Activated naive CD4-positive, alpha-beta T cell treated with anti-CD3 and anti-CD28 coated beads, Interleukin-2, amount 50 U/mL, for 72 hours (primary cell): ENCODE results near the gene SFR1. TPM values are rescaled to one million over a fixed set of nuclear protein-coding genes. Genes with fewer than 3 reads are reported as not detected.
"Not testable (repeated sequence)": the region's sequence is repeated elsewhere in the genome, so short reads cannot be mapped to it uniquely, and the experiment has no call there.

Experiments
- ATAC-seq, 2 donors: fragments of 150-1000 bp; cut with Tn5 transposase; 2 replicates each; pipeline ENCODE4 v1.10.0; 2021; ENCODE audit warnings: mild to moderate bottlenecking in 2 of 2, moderate library complexity in 2 of 2
- DNase-seq, 2 donors: peaks; one replicate each; pipeline ENCODE4 v3.0.0; 2021 to 2022; ENCODE audit warnings: low spot score in 2 of 2
- H3K27ac Mint-ChIP-seq, 2 donors: one replicate each; pipeline ENCODE4 v1.8.0; 2022; ENCODE audit warnings: mild to moderate bottlenecking in 2 of 2, mixed read lengths in 2 of 2
- H3K36me3 Mint-ChIP-seq, 2 donors: one replicate each; pipeline ENCODE4 v1.8.0; 2022; ENCODE audit warnings: mixed read lengths in 2 of 2
- H3K9me3 Mint-ChIP-seq, 2 donors: one replicate each; pipeline ENCODE4 v1.8.0; 2022; ENCODE audit warnings: mixed read lengths in 2 of 2
- total RNA-seq, 2 donors: library from RNA; stranded (reverse); gene quantifications; one replicate each; pipeline ENCODE4 v1.2.3, GENCODE V29; 2022

Gene SFR1
- total RNA-seq, 2 donors from 2014 or later = 14.8 to 19.4 TPM

GRCh38 chr10:104130041-104130440, 8.1 kb downstream of the SFR1 start:
- no peaks in the 10 kb centered on the region for H3K9me3 Mint-ChIP-seq
- DNase-seq = no peak
- ATAC-seq = no peak
- peaks cover 0 to 6% of the 10 kb centered on the region in 2 donors for H3K36me3 Mint-ChIP-seq
- no peak overlapping the region for H3K27ac Mint-ChIP-seq

DNA sequence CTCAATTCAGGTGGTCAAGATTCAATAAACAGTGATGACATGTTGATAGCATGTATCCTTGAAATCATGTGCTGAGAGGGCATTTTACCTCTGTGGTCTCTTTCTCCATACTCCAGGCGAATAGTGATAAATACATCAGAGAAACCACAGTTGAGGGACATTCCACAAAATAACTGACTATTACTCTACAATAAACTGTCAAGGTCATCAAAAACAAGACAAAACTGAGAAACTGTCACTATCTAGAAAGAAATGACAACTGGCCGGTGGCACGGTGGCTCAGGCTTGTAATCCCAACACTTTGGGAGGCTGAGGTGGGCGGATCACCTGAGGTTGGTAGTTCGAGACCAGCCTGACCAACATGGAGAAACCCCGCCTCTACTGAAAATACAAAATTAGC, 16.2 kb downstream of the SFR1 start:
- H3K36me3 Mint-ChIP-seq = no peaks in the 10 kb centered on the region
- ATAC-seq (no peak), DNase-seq (no peak)
- H3K9me3 Mint-ChIP-seq = no peaks in the 10 kb centered on the region
- H3K27ac Mint-ChIP-seq = no peak overlapping the region

DNA sequence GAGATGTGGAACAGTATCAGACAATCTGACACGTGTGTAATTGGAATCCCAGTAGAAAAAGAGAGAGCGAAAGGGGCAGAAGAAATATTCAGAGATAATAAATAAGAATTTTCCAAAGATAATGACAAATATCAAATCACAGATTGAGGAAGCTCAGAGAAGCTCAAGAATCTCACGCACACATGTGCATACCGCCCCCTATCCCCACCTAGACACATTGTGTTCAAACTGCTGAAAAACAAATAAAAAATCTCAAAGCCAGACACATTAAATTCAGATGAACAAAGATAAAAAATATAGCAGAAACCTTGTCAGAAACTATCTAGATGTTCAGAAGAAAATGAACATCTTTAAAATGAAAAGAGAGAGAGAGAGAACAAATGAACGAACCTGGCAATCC, 17.2 kb downstream of the SFR1 start:
- Mint-ChIP-seq H3K36me3 (no peaks in the 10 kb centered on the region), H3K27ac (no peak overlapping the region), H3K9me3 (no peaks in the 10 kb centered on the region)
- DNase-seq = no peak
- no peak for ATAC-seq

GRCh38 chr10:104142081-104142480, 20.1 kb downstream of the SFR1 start:
- ATAC-seq (no peak), DNase-seq (no peak)
- H3K27ac Mint-ChIP-seq = no peak overlapping the region
- H3K9me3 Mint-ChIP-seq = no peaks in the 10 kb centered on the region
- H3K36me3 Mint-ChIP-seq = no peaks in the 10 kb centered on the region

GRCh38 chr10:104143829-104144228, 21.9 kb downstream of the SFR1 start:
- DNase-seq (no peak), ATAC-seq (no peak)
- Mint-ChIP-seq H3K9me3 (no peaks in the 10 kb centered on the region), H3K27ac (no peak overlapping the region), H3K36me3 (no peaks in the 10 kb centered on the region)

GRCh38 chr10:104144931-104145330, 23.0 kb downstream of the SFR1 start:
- Mint-ChIP-seq H3K27ac (no peak overlapping the region), H3K9me3 (peaks cover 0 to under 1% of the 10 kb centered on the region in 2 donors), H3K36me3 (no peaks in the 10 kb centered on the region)
- no peak for ATAC-seq
- DNase-seq = no peak

DNA sequence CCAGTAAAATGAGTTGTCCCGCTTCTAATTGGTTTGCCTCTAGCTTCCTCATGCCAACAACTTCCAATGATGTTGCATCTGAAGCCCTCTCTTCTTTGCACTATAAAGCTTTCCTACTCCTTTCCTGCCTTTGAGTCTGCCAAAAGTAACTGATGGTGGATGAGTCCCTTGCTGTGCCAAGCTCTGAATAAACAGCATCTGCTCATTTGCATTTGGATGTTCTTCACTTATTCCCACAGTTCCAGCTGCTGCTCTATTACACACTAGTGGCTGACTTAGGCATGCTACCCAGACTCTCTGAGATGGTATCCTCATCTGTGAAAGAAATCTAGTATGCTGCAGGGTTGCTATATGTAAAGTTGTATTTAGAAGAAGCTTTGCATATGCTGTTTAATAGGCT, 24.9 kb downstream of the SFR1 start:
- peaks cover 11 to 15% of the 10 kb centered on the region in 2 donors for H3K36me3 Mint-ChIP-seq
- ATAC-seq = no peak
- DNase-seq = no peak
- H3K9me3 Mint-ChIP-seq = peaks cover 6 to 10% of the 10 kb centered on the region in 2 donors
- H3K27ac Mint-ChIP-seq = no peak overlapping the region

DNA sequence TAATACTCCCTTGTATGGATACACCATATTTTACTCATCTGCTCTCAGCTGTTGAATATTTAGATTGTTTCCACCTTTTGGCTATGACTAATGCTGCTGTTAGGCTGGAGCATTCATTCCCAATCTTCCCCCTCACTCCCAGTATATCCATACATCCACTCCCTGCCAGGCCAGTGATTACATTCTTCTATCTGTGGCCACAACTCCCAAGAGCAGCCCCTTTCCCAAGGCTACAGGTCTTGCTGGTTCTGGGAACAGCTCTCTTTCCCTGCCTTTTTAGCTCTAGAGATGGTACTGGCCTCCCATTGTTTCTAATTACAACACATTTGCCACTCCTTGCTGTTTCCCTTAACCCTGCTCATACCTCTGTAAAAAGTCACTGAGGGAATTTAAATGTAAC, 28.2 kb downstream of the SFR1 start:
- ATAC-seq (no peak), DNase-seq (no peak)
- Mint-ChIP-seq H3K27ac (no peak overlapping the region), H3K9me3 (peaks cover 11 to 15% of the 10 kb centered on the region in 2 donors), H3K36me3 (peaks cover 21% of the 10 kb centered on the region in 2 donors)

DNA sequence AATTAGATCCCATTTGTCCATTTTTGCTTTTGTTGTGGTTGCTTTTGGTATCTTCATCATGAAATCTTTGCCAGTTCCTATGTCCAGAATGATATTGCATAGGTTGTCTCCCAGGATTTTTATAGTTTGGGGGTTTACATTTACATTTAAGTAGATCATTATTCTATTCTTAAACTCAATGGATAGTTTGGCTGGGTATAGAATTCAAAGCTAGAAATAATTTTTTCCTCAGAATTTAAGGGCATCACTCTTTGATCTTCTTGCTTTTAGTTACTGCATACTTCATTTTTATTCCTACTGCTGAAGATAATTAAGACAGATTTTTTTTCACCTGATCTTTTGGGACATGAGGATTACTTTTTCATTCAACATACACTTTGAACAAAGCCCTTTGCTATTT, 29.8 kb downstream of the SFR1 start:
- H3K27ac Mint-ChIP-seq = no peak overlapping the region
- H3K36me3 Mint-ChIP-seq = peaks cover 21% of the 10 kb centered on the region in 2 donors
- no peak for ATAC-seq
- peaks cover 11 to 15% of the 10 kb centered on the region in 2 donors for H3K9me3 Mint-ChIP-seq
- no peak for DNase-seq

GRCh38 chr10:104155591-104155990, 33.6 kb downstream of the SFR1 start:
- Mint-ChIP-seq H3K36me3 (peaks cover 17 to 21% of the 10 kb centered on the region in 2 donors), H3K27ac (no peak overlapping the region), H3K9me3 (peaks cover 9 to 11% of the 10 kb centered on the region in 2 donors)
- ATAC-seq (no peak), DNase-seq (no peak)

DNA sequence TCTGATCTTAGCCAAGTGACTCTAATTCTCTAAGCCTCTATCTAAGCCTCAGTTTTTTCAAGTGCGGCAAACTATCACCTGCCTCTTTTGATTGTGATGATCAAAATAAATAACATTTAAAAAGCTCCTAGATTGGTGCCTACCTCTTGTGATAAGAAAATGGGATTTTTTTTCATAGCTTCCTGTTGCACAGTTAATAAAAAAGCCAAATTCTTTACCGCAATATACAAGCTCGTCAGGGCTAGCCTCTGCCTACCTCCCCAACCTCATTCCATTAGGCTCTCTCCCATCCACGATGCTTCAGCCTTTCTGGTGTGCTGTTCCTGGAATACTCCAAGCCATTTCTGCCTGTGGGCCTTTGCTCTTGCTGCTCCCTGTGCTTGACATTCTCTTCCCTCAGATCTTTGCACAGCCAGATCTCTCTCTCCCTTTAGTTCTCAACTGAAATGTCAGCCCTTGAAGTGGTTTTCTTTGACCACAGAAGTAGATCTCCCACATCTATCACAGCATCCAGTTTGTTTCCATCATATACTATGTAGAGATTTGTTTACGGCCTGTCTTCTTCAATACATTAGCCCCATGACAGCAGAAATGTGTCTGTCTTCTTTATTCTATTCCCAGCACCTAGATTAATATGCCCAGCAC, 48.8 kb downstream of the SFR1 start:
- H3K9me3 Mint-ChIP-seq = peaks cover 4 to 10% of the 10 kb centered on the region in 2 donors
- ATAC-seq (peak; percentile 64 to 68), DNase-seq (no peak)
- H3K27ac Mint-ChIP-seq = peak overlapping the region in 1 of 2 donors; percentile 38
- H3K36me3 Mint-ChIP-seq = peaks cover 0 to 8% of the 10 kb centered on the region in 2 donors

- DNase-seq, H3K27ac Mint-ChIP-seq, H3K36me3 Mint-ChIP-seq, ATAC-seq, H3K9me3 Mint-ChIP-seq: not testable (repeated sequence)
Measured at GRCh38 chr10:104174136-104174535, 52.2 kb downstream of the SFR1 start.

Other genes with a start within 250 kb of the SFR1 start
- 10 to 100 TPM; 38.6 to 54.5 TPM for gene STN1, start 204.0 kb upstream of the SFR1 start, total RNA-seq
- gene SLK, start 155.0 kb upstream of the SFR1 start, total RNA-seq = 10 to 100 TPM; 21.7 to 24.1 TPM
- gene COL17A1, start 36.3 kb upstream of the SFR1 start, total RNA-seq = not detected
- gene CFAP43, start 110.2 kb downstream of the SFR1 start, total RNA-seq = under 1 TPM in 1 of 2 donors, not detected in 1; 0.19 TPM
- 100 to 1,000 TPM; 232 to 431 TPM for gene GSTO1, start 132.7 kb downstream of the SFR1 start, total RNA-seq
- gene GSTO2, start 147.0 kb downstream of the SFR1 start, total RNA-seq = 1 to 10 TPM; 1.4 to 1.6 TPM
- gene ITPRIP, start 216.3 kb downstream of the SFR1 start, total RNA-seq = 10 to 100 TPM; 19.6 to 26.1 TPM
- gene CFAP58, start 231.7 kb downstream of the SFR1 start, total RNA-seq = 1 to 10 TPM; 1.3 to 1.5 TPM